Measurements from ENCODE around the gene TMEM141.
"Not testable (repeated sequence)": the region's sequence is repeated elsewhere in the genome, so short reads cannot be mapped to it uniquely, and the experiment has no call there.

TMEM141 gene

DNA sequence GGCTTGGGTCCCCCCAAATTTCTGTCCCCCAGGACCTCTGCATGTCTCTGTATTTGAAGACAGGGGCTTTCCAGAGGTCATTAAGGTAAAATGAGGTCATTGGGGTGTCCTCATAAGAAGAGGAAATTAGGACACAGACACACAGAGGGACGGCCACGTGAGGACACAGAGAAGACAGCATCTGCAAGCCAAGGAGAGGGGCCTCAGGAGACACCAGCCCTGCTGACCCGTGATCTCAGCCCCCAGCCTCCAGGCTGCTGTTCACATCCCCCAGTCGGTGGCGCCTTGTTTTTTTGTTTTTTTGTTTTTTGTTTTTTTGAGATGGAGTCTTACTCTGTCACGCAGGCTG lies 3.8 kb downstream of the TMEM141 start:
- no peak overlapping the region for H3K27ac Mint-ChIP-seq (ENCODE audit: low read depth)
- ATAC-seq (replicated peaks; ENCODE audit: extremely low read depth, poor library complexity, severe bottlenecking), result no peak
- H3K4me1 Mint-ChIP-seq, result peaks cover 7% of the 10 kb centered on the region
- no peak overlapping the region for H3K4me3 Mint-ChIP-seq
- H3K9me3 Mint-ChIP-seq, result no peaks in the 10 kb centered on the region
- DNase-seq (ENCODE audit: low spot score in 2 of 2), result no peak
- H3K36me3 Mint-ChIP-seq (ENCODE audit: insufficient read depth), result peaks cover 13% of the 10 kb centered on the region
- H3K27me3 Mint-ChIP-seq, result no peaks in the 10 kb centered on the region

DNA sequence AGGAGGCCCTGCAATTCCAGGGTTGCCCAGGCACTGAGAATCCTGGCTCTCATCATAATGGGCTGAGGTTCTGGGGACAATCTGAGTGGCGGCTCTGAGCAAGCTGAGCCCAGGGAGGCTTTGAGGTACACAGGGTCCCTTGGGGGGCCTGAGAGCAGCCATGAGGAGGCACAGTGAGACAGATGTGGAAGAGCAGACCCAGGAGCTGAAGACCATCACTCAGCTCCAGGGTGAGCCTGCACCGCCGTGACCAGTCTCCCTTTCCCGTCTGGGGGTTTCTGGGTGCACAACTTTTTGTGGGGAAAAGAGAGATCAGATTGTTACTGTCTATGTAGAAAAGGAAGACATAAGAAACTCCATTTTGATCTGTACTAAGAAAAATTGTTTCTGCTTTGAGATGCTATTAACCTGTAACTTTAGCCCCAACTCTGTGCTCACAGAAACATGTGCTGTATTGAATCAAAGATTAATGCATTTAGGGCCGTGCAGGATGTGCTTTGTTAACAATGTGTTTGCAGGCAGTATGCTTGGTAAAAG lies 5.2 kb downstream of the TMEM141 start, which contains the start of gene CCDC183:
TSS of gene CCDC183 (plus strand) at position 101 of the 537 bp plus-strand sequence. CDS start at position 161, 60 bp downstream.
- H3K27me3 Mint-ChIP-seq, result no peaks in the 10 kb centered on the region

DNA sequence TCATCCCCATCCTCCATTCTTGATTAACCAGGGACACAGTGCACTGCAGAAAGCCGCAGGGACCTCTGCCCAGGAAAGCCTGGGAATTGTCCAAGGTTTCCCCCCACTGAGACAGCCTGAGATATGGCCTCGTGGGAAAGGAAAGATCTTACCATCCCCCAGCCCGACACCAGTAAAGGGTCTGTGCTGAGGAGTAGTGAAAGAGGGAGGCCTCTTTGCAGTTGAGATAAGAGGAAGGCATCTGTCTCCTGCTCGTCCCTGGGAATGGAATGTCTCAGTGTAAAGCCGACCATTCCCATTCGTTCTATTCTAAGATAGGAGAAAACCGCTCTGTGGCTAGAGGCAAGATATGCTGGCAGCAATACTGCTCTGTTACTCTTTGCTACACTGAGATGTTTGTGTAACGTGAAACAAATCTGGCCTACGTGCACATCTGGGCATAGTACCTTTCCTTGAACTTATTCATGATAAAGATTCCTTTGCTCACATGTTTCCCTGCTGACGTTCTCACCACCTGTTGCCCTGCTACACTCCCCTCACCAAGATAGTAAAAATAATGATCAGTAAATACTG lies 5.7 kb downstream of the TMEM141 start:
- peaks cover 20% of the 10 kb centered on the region for H3K4me1 Mint-ChIP-seq
- DNase-seq (ENCODE audit: low spot score in 2 of 2); H3K4me3 Mint-ChIP-seq; H3K9me3 Mint-ChIP-seq; ATAC-seq (replicated peaks; ENCODE audit: extremely low read depth, poor library complexity, severe bottlenecking); H3K27me3 Mint-ChIP-seq; H3K27ac Mint-ChIP-seq (ENCODE audit: low read depth); H3K36me3 Mint-ChIP-seq (ENCODE audit: insufficient read depth): not testable (repeated sequence)

More for the DNA sequence above, 5.2 kb downstream of the TMEM141 start, which contains the start of gene CCDC183:
- no peak for ATAC-seq (replicated peaks; ENCODE audit: extremely low read depth, poor library complexity, severe bottlenecking)
- DNase-seq (ENCODE audit: low spot score in 2 of 2), result no peak
- Mint-ChIP-seq H3K4me3 (no peak within 1 kb of the TSS), H3K4me1 (peaks cover 19% of the 10 kb centered on the region), H3K36me3 (ENCODE audit: insufficient read depth) (peaks cover 8% of the 10 kb centered on the region), H3K9me3 (no peaks in the 10 kb centered on the region), H3K27ac (ENCODE audit: low read depth) (no peak within 1 kb of the TSS)

DNA sequence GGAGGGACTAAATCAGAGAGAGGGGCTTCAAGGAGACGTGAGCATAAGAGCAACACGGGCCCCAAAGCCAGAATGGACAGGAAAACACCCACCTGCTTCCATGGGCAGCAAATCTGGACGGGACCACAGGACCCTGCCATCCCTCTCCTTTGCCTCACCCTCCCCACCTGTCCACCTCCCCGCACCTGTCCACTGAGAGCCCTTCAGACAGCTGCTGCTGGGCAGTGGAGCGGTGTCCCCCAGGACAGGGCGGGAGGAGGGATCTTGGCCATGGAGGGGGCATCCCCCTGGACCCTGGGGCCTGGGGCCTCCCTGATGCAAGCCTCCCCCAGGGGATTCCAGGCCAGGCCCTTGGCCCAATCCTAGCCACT lies 7.5 kb downstream of the TMEM141 start:
- Mint-ChIP-seq H3K9me3 (no peaks in the 10 kb centered on the region), H3K36me3 (ENCODE audit: insufficient read depth) (peaks cover 8% of the 10 kb centered on the region), H3K4me3 (no peak overlapping the region), H3K4me1 (peaks cover 15% of the 10 kb centered on the region), H3K27ac (ENCODE audit: low read depth) (no peak overlapping the region), H3K27me3 (no peaks in the 10 kb centered on the region)
- no peak for ATAC-seq (replicated peaks; ENCODE audit: extremely low read depth, poor library complexity, severe bottlenecking)
- DNase-seq (ENCODE audit: low spot score in 2 of 2), result no peak

DNA sequence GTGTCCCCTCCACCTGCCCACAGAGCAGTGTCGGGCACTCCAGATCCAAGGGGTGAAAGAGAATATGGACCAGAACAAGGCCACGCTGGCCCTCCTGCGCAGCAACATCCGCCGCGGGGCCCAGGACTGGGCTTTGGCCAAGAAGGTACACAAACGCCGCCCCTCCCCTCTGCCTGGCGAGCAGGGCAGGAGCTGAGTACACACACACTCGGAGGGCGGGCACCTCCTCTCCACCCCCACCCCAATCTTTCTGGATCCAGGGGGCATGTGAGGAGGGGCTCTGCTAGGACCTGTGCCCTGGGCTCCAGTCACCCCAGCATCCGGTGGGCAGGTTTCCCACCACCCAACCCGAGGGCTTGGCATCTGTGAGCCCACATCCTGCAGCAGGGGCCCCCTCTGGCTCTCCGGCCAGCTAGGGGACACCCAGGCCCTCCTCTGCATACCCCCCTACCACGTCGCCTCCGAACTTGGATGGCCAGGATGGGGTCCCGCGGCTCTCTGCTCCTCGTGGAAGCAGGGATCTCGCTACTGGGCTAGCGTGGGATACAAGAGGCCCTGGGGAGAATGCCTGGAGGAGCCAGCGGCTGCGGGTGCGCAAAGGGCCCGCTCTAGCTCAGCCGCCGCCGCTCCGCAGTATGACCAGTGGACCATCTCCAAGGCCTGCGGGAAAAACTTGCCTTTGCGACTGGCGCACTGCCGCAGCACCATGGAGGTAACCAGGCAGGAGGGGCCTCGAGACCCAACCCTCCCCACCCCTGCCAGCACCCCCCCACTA lies 8.1 kb downstream of the TMEM141 start:
- no peak overlapping the region for H3K27ac Mint-ChIP-seq (ENCODE audit: low read depth)
- peaks cover 15% of the 10 kb centered on the region for H3K4me1 Mint-ChIP-seq
- H3K27me3 Mint-ChIP-seq, result no peaks in the 10 kb centered on the region
- ATAC-seq (replicated peaks; ENCODE audit: extremely low read depth, poor library complexity, severe bottlenecking) (no peak), DNase-seq (ENCODE audit: low spot score in 2 of 2) (no peak)
- peak overlapping the region; percentile 70 for H3K4me3 Mint-ChIP-seq
- no peaks in the 10 kb centered on the region for H3K9me3 Mint-ChIP-seq
- peaks cover 7% of the 10 kb centered on the region for H3K36me3 Mint-ChIP-seq (ENCODE audit: insufficient read depth)

DNA sequence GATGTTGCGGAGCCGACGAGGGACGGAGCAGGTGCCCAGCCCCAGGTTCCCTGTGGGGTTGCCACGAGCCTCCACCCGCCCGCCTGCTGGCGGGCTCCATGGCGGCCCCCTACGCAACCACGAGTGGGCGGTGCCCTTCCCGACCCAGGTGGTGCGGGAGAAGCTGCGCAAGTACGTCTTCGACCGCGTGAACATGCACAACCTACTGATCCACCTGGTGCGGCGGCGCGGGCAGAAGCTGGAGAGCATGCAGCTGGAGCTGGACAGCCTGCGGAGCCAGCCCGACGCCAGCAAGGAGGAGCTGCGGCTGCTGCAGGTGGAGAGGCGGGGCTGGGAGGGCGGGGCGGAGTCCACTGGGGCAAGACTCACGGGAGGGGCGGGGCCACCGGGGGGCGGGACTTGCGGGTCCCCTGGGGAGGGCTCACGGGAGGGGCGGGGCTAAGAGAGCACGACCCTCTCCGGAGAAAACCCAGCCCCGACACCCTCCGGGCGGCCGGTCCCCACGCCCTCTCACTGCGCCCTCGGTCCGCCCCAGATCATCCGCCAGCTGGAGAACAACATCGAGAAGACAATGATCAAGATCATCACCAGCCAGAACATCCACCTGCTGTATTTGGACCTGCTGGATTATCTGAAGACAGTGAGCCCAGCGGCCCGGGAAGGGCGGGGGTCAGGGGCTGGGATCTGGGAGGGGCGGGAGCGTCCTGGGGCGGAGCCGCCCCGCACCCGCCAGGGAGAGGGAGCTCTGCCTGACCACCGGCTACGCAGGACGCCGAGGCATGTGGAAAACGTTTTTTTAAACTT lies 8.9 kb downstream of the TMEM141 start:
- peak overlapping the region; percentile 70 for H3K4me3 Mint-ChIP-seq
- ATAC-seq (replicated peaks; ENCODE audit: extremely low read depth, poor library complexity, severe bottlenecking) (peak; percentile 64), DNase-seq (ENCODE audit: low spot score in 2 of 2) (peak; percentile 41 to 44)
- H3K9me3 Mint-ChIP-seq, result no peaks in the 10 kb centered on the region
- no peaks in the 10 kb centered on the region for H3K27me3 Mint-ChIP-seq
- H3K4me1 Mint-ChIP-seq, result peaks cover 15% of the 10 kb centered on the region
- peaks cover 5% of the 10 kb centered on the region for H3K36me3 Mint-ChIP-seq (ENCODE audit: insufficient read depth)
- no peak overlapping the region for H3K27ac Mint-ChIP-seq (ENCODE audit: low read depth)

DNA sequence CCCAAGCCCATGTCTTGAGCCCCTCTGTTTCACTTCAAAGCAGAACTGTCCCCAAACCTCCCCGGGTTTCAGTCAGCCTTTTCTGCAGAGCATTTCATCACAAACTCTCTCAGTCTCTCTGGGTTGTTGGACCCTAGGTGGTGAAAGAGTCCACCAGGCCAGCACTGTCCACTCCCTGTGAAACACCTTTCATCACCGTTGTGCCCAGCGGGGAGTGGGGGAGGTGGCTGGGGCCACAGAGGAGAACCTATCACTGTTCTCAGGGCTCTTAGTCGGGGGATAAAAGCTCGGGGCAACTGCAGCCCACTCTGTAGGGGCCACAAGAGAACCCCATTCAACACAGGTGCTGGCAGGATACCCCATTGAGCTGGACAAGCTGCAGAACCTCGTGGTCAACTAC lies 11.2 kb downstream of the TMEM141 start:
- H3K36me3 Mint-ChIP-seq (ENCODE audit: insufficient read depth), result peaks cover 10% of the 10 kb centered on the region
- ATAC-seq (replicated peaks; ENCODE audit: extremely low read depth, poor library complexity, severe bottlenecking) (no peak), DNase-seq (ENCODE audit: low spot score in 2 of 2) (no peak)
- H3K4me3 Mint-ChIP-seq, result no peak overlapping the region
- H3K9me3 Mint-ChIP-seq, result no peaks in the 10 kb centered on the region
- no peak overlapping the region for H3K27ac Mint-ChIP-seq (ENCODE audit: low read depth)
- no peaks in the 10 kb centered on the region for H3K27me3 Mint-ChIP-seq
- H3K4me1 Mint-ChIP-seq, result peaks cover 30% of the 10 kb centered on the region

DNA sequence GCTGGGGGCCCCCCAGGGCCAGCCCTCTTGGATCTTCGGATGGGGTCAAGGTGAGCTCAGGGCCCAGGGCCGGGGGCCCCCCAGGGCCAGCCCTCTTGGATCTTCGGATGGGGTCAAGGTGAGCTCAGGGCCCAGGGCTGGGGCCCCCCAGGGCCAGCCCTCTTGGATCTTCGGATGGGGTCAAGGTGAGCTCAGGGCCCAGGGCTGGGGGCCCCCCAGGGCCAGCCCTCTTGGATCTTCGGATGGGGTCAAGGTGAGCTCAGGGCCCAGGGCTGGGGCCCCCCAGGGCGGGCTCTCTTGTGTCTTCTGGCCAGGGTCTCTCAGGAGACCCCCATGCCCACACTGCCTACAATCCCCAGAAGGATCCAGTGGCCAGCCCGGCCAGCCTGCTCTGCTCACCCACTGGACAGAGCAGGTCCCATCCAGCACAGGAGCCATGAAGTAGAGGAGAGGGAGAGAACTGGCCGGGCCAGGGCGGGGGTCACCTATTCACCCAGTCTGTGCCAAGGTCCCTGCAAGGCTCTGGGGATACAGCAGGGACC lies 11.9 kb downstream of the TMEM141 start:
- Mint-ChIP-seq H3K36me3 (ENCODE audit: insufficient read depth) (peaks cover 14% of the 10 kb centered on the region), H3K4me1 (peaks cover 31% of the 10 kb centered on the region)
- H3K9me3 Mint-ChIP-seq; H3K4me3 Mint-ChIP-seq; H3K27ac Mint-ChIP-seq (ENCODE audit: low read depth); DNase-seq (ENCODE audit: low spot score in 2 of 2); ATAC-seq (replicated peaks; ENCODE audit: extremely low read depth, poor library complexity, severe bottlenecking); H3K27me3 Mint-ChIP-seq: not testable (repeated sequence)

DNA sequence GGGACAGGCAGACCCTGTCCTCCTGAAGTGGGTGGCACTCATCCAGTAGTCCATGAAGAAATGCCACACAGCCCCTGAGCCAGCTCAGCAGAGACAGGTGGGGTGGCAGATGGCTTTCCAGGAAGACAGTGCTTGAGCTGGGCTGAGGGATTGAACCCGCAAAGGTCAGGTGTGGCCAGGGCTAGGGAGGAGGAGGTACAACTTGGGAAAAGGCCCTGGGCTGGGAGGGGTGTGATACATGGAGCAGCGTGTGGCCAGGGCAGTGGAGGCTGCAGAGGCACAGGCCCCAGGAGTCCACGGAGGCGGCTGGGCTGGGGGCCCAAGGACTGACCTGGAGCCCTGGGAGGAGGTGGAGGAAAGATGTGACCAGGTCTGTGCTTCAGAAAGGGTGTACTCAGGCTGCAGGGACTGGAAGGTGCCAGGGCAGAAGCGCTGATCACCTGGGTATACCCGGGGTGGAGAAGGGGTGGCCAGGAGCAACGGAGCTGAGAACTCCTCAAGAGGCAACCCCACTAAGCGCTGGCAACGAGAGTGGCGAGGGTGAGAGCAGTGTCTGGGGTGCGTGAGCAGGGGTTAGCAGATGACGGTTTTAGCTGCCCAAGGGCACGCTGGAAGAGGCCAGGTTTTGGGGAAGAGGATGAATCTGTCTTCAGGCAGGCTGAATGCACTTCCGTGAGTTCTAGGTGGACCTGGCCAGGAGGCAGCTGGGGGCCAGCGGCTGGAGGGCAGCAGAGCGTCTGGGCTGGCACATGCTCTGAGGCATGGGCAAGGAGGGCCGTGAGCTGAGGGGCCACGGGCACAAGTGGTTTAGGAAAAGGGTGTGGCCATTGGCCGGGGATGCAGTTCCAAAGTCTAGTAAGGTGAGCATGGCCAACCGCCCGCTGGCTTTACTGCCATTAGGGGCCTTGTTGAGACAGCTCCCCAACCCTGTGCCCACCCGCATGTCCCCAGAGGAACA lies 12.7 kb downstream of the TMEM141 start:
- Mint-ChIP-seq H3K9me3 (no peaks in the 10 kb centered on the region), H3K4me1 (peaks cover 34% of the 10 kb centered on the region), H3K4me3 (no peak overlapping the region), H3K27ac (ENCODE audit: low read depth) (no peak overlapping the region), H3K27me3 (no peaks in the 10 kb centered on the region), H3K36me3 (ENCODE audit: insufficient read depth) (peaks cover 18% of the 10 kb centered on the region)
- no peak for DNase-seq (ENCODE audit: low spot score in 2 of 2)
- no peak for ATAC-seq (replicated peaks; ENCODE audit: extremely low read depth, poor library complexity, severe bottlenecking)

DNA sequence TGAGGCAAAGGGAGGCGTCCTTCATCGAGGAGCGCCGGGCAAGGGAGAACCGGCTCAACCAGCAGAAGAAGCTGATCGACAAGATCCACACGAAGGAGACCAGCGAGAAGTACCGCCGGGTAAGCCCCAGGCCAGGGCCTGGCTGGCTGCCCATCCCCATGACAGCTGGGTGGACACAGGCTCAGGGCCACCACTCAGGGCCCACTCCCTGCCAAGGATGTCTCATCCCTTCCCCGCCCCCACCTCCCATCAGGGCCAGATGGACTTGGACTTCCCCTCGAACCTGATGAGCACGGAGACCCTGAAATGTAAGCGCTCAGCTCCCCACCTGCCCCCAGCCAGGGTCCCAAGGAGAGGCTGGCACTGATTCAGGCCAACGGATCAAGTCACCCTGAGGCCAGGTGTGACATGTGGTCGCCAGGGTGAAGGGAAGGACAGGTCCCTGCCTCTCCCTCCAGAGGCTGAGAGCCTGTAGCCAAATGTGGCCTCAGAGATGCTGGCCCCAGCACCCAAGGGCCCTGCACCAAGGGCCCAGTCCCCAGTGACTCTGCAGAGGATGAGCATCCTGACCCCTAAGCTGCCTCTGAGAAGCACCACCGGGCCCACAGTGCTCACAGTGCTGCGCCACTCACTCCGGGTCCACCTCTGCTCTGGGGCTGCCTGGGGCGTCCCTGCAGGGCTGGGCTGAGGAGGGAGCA lies 13.5 kb downstream of the TMEM141 start:
- no peak for DNase-seq (ENCODE audit: low spot score in 2 of 2)
- Mint-ChIP-seq H3K4me1 (peaks cover 39% of the 10 kb centered on the region), H3K9me3 (no peaks in the 10 kb centered on the region), H3K27ac (ENCODE audit: low read depth) (no peak overlapping the region), H3K36me3 (ENCODE audit: insufficient read depth) (peaks cover 21% of the 10 kb centered on the region), H3K27me3 (no peaks in the 10 kb centered on the region), H3K4me3 (no peak overlapping the region)
- no peak for ATAC-seq (replicated peaks; ENCODE audit: extremely low read depth, poor library complexity, severe bottlenecking)

DNA sequence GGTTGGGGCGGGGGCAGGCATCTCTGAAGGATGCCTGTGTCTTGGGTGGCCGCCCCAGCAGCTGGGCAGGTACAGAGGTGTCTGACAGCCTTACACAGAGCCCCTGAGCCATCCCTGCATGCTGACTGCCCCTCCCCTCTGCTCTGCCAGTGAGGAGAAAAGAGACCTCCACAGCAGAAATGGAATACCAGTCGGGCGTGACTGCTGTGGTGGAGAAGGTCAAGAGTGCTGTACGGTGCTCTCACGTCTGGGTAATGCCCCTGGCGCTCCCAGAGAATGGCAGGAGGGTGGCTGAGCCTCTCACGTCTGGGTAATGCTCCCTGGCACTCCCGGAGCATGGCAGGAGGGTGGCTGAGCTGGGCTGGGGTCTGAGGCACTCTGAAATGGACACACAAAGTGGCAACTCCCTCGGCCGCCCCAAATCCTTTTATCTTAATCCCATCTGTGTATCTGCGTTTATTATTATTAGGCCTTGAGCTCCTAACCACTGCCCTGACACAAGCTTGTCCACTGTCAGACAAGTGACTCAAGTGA lies 14.1 kb downstream of the TMEM141 start:
- no peaks in the 10 kb centered on the region for H3K9me3 Mint-ChIP-seq
- peaks cover 40% of the 10 kb centered on the region for H3K4me1 Mint-ChIP-seq
- peak overlapping the region; percentile 41 for H3K4me3 Mint-ChIP-seq
- no peak overlapping the region for H3K27ac Mint-ChIP-seq (ENCODE audit: low read depth)
- H3K36me3 Mint-ChIP-seq (ENCODE audit: insufficient read depth), result peaks cover 21% of the 10 kb centered on the region
- ATAC-seq (replicated peaks; ENCODE audit: extremely low read depth, poor library complexity, severe bottlenecking) (no peak), DNase-seq (ENCODE audit: low spot score in 2 of 2) (no peak)
- no peaks in the 10 kb centered on the region for H3K27me3 Mint-ChIP-seq

Measured in central memory CD8-positive, alpha-beta T cell (primary cell).